ENCODE data around the gene TRIM56. TPM values are rescaled to one million over a fixed set of nuclear protein-coding genes. Genes with fewer than 3 reads are reported as not detected.
"Not testable (repeated sequence)": the region's sequence is repeated elsewhere in the genome, so short reads cannot be mapped to it uniquely, and the experiment has no call there.

The TRIM56 gene, protein sequence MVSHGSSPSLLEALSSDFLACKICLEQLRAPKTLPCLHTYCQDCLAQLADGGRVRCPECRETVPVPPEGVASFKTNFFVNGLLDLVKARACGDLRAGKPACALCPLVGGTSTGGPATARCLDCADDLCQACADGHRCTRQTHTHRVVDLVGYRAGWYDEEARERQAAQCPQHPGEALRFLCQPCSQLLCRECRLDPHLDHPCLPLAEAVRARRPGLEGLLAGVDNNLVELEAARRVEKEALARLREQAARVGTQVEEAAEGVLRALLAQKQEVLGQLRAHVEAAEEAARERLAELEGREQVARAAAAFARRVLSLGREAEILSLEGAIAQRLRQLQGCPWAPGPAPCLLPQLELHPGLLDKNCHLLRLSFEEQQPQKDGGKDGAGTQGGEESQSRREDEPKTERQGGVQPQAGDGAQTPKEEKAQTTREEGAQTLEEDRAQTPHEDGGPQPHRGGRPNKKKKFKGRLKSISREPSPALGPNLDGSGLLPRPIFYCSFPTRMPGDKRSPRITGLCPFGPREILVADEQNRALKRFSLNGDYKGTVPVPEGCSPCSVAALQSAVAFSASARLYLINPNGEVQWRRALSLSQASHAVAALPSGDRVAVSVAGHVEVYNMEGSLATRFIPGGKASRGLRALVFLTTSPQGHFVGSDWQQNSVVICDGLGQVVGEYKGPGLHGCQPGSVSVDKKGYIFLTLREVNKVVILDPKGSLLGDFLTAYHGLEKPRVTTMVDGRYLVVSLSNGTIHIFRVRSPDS
- 9.2 and 9.4 TPM in 2 replicates for total RNA-seq

DNA sequence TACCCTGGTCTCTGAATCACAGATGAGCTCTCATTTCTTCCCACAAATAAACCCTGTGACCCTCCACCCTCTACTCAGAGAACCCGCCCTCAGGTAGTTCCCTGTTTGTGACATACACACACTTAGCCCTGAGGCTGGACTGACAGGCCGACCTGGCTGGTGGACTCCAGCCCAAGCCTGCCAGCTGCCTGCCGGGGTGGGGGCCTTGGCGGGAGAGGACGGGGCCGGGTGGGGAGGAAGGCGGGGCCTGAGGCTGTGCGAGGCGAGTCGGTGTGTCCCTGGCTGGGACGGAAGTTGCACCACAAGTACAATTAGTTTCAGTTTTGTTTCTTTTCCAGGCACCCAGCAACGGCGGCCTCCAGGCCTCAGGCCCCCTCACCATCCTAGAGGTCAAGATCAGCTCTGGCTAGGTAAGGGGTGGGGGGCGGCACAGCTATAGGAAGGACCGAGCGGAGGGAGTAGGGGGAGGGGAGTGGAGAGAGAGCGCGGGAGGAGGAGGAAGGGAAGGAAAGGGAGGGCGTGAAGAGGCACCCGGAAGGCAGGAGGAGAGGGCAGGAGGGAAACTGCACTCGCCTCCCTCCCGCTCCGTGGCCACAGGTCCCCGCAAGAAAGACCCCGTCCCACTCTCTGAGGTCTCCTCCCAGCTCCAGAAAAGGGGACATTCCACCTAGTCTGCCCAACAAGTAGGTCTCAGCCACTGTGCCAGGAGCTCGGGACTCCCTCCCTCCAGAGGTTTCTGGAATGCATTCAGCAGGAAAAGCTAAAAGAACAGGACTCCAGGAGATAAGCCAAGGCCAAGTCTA, at the start of gene TRIM56:
TSS of gene TRIM56 (plus strand) at position 320 of the 803 bp plus-strand sequence. CDS start 1,832 bp downstream, outside the sequence.
- H3K4me3 ChIP-seq (ENCODE audit: low read depth, low read length) = peak within 1 kb of the TSS; percentile 95
- TF ChIP-seq, protein P1, sequence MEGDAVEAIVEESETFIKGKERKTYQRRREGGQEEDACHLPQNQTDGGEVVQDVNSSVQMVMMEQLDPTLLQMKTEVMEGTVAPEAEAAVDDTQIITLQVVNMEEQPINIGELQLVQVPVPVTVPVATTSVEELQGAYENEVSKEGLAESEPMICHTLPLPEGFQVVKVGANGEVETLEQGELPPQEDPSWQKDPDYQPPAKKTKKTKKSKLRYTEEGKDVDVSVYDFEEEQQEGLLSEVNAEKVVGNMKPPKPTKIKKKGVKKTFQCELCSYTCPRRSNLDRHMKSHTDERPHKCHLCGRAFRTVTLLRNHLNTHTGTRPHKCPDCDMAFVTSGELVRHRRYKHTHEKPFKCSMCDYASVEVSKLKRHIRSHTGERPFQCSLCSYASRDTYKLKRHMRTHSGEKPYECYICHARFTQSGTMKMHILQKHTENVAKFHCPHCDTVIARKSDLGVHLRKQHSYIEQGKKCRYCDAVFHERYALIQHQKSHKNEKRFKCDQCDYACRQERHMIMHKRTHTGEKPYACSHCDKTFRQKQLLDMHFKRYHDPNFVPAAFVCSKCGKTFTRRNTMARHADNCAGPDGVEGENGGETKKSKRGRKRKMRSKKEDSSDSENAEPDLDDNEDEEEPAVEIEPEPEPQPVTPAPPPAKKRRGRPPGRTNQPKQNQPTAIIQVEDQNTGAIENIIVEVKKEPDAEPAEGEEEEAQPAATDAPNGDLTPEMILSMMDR (conservative IDR thresholded peaks at IDR 0.05; ENCODE audit: low read depth, low read length) = no peak
- DNase-seq (ENCODE audit: low read depth) = no peak

DNA sequence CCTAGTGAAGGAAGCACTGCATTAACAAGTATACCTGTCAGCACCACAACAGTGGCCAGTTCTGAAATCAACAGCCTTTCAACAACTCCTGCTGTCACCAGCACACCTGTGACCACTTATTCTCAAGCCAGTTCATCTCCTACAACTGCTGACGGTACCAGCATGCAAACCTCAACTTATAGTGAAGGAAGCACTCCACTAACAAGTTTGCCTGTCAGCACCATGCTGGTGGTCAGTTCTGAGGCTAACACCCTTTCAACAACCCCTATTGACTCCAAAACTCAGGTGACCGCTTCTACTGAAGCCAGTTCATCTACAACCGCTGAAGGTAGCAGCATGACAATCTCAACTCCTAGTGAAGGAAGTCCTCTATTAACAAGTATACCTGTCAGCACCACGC, 49.3 kb upstream of the TRIM56 start:
- TF ChIP-seq, protein P1 (conservative IDR thresholded peaks at IDR 0.05; ENCODE audit: low read depth, low read length) = no peak
- no peak overlapping the region for H3K4me3 ChIP-seq (ENCODE audit: low read depth, low read length)
- no peak for DNase-seq (ENCODE audit: low read depth)

DNA sequence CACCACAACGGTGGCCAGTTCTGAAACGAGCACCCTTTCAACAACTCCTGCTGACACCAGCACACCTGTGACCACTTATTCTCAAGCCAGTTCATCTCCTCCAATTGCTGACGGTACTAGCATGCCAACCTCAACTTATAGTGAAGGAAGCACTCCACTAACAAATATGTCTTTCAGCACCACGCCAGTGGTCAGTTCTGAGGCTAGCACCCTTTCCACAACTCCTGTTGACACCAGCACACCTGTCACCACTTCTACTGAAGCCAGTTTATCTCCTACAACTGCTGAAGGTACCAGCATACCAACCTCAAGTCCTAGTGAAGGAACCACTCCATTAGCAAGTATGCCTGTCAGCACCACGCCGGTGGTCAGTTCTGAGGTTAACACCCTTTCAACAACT, 44.0 kb upstream of the TRIM56 start:
- DNase-seq (ENCODE audit: low read depth) = not testable (repeated sequence)

DNA sequence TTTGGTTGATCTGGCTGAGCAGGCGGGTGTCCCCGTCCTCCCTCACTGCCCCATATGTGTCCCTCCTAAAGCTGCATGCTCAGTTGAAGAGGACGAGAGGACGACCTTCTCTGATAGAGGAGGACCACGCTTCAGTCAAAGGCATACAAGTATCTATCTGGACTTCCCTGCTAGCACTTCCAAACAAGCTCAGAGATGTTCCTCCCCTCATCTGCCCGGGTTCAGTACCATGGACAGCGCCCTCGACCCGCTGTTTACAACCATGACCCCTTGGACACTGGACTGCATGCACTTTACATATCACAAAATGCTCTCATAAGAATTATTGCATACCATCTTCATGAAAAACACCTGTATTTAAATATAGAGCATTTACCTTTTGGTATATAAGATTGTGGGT, 26.9 kb upstream of the TRIM56 start:
- peak; percentile 3 for DNase-seq (ENCODE audit: low read depth)
- TF ChIP-seq, protein P1 (conservative IDR thresholded peaks at IDR 0.05; ENCODE audit: low read depth, low read length) = no peak
- H3K4me3 ChIP-seq (ENCODE audit: low read depth, low read length) = no peak overlapping the region

More for the DNA sequence above, 44.0 kb upstream of the TRIM56 start:
- H3K4me3 ChIP-seq (ENCODE audit: low read depth, low read length) = not testable (repeated sequence)

DNA sequence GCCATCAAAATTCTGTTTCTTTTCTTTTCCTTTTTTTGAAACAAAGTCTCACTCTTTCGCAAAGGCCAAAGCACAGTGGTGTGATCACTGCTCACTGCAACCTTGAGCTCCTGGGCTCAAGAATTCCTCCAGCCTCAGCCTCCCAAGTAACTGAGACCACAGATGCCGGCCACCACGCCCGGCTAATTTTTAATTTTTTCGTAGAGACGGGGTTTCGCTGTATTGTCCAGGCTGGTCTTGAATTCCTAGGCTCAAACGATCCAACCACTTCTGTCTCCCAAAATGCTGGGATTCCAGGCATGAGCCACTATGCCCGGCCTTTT, 25.7 kb upstream of the TRIM56 start:
- no peak overlapping the region for H3K4me3 ChIP-seq (ENCODE audit: low read depth, low read length)
- TF ChIP-seq, protein P1 (conservative IDR thresholded peaks at IDR 0.05; ENCODE audit: low read depth, low read length) = no peak
- no peak for DNase-seq (ENCODE audit: low read depth)

DNA sequence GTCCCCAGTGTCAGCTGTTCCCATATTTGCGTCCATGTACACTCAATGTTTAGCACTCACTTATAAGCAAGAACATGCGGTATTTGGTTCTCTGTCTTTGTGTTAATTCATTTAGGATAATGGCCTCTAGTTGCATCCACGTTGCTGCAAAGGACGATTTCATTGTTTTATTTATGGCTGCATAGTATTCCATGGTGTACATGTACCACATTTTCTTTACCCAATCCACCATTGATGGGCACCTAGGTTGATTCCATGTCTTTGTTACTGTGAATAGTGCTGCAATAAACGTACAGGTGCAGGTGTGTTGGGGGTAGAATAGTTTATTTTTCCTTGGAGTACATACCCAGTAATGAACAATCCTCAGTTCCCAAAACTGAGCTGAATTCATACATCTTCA, 24.3 kb upstream of the TRIM56 start:
- no peak for DNase-seq (ENCODE audit: low read depth)
- H3K4me3 ChIP-seq (ENCODE audit: low read depth, low read length) = no peak overlapping the region
- TF ChIP-seq, protein P1 (conservative IDR thresholded peaks at IDR 0.05; ENCODE audit: low read depth, low read length) = no peak

DNA sequence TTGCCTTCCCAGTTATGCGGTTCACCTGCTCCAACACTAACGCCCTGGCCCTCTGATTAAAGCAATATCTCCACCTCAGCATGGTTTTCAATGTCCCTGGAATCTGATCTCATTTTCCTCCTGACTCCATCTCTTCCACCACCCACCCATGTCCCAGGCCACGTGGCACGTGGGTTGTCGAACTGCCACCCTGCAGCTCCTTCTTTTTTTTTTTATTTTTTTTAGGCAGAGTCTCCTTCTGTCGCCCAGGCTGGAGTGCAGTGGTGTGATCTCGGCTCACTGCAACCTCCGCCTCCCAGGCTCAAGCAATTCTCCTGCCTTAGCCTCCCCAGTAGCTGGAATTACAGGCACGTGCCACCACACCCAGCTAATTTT, 21.1 kb upstream of the TRIM56 start:
- not testable (repeated sequence) for DNase-seq (ENCODE audit: low read depth); H3K4me3 ChIP-seq (ENCODE audit: low read depth, low read length)

DNA sequence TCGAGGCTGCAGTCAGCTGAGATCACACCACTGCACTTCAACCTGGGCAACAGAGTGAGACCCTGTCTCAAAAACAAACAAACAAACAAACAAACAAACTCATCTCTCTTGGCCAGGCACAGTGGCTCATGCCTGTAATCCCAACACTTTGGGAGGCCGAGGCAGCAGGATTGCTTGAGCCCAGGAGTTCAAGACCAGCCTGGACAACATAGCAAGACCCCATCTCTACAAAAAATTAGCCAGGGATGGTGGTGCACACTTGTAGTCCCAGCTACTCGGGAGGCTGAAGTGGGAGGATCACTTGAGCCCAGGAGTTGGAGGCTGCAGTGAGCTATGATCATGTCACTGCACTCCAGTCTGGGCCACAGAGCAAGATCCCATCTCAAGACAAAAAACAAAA, 20.1 kb upstream of the TRIM56 start:
- DNase-seq (ENCODE audit: low read depth); H3K4me3 ChIP-seq (ENCODE audit: low read depth, low read length): not testable (repeated sequence)

All from epithelial cell of proximal tubule (primary cell).